ENCODE results near the gene TRIM40.
A peak's percentile ranks its signal among the peaks of the same experiment; 100 is the strongest.

The TRIM40 gene

GRCh38 chr6:30149858-30150550 is 14.1 kb downstream of the TRIM40 start:
- DNase-seq, result peak; percentile 38

GRCh38 chr6:30150671-30151395 is 14.9 kb downstream of the TRIM40 start:
- DNase-seq, result no peak

- DNase-seq, result no peak
Measured at GRCh38 chr6:30151580-30151979, 15.6 kb downstream of the TRIM40 start.

GRCh38 chr6:30152016-30152673 is 16.2 kb downstream of the TRIM40 start:
- DNase-seq, result no peak

GRCh38 chr6:30152910-30153610 is 17.1 kb downstream of the TRIM40 start:
- DNase-seq, result peak; percentile 28

GRCh38 chr6:30154061-30154460 is 18.1 kb downstream of the TRIM40 start:
- DNase-seq, result no peak

GRCh38 chr6:30154709-30155519 is 19.0 kb downstream of the TRIM40 start:
- DNase-seq, result no peak

GRCh38 chr6:30155520-30156261 is 19.8 kb downstream of the TRIM40 start:
- no peak for DNase-seq

- DNase-seq, result peak; percentile 82
Measured at GRCh38 chr6:30156262-30156599, 20.3 kb downstream of the TRIM40 start.

GRCh38 chr6:30156774-30157173 is 20.8 kb downstream of the TRIM40 start:
- peak; percentile 21 for DNase-seq

GRCh38 chr6:30157581-30157980 is 21.6 kb downstream of the TRIM40 start:
- no peak for DNase-seq

- DNase-seq, result peak; percentile 53
Measured at GRCh38 chr6:30157999-30158398, 22.1 kb downstream of the TRIM40 start.

GRCh38 chr6:30158475-30159040 is 22.6 kb downstream of the TRIM40 start:
- DNase-seq, result no peak

GRCh38 chr6:30160008-30160784 is 24.3 kb downstream of the TRIM40 start:
- DNase-seq, result no peak

GRCh38 chr6:30160785-30161531 is 25.0 kb downstream of the TRIM40 start, which contains the start of gene TRIM10:
Gene TRIM10, minus strand, starts transcription at chr6:30161211. Its CDS starts 353 bp downstream, at chr6:30160858.
- DNase-seq, result no peak

GRCh38 chr6:30162265-30163089 is 26.5 kb downstream of the TRIM40 start:
- DNase-seq, result no peak

- DNase-seq, result peak; percentile 35
Measured at GRCh38 chr6:30163090-30163917, 27.4 kb downstream of the TRIM40 start, which contains the start of gene TRIM15. Gene TRIM15, plus strand, starts transcription at chr6:30163546. Its CDS starts 139 bp downstream, at chr6:30163685.
